ENCODE measurements around the gene GSTO2.
A peak's percentile ranks its signal among the peaks of the same experiment; 100 is the strongest.

Gene GSTO2

GRCh38 chr10:104350127-104350635 lies 81.2 kb downstream of the GSTO2 start:
- peaks cover 4% of the 10 kb centered on the region; the same call in 1 of the 2 replicates for H3K4me1 ChIP-seq (ENCODE audit: control insufficient read depth, insufficient read depth, low read length)
- CTCF ChIA-PET = interaction anchor here (0.5 to 13.7 kb wide), 26 partner anchors 9 to 439 kb away, joined by 3 to 289 read pairs (median 6); partner anchors contain the start of gene ITPRIP

More at GRCh38 chr10:104350127-104350635, 81.2 kb downstream of the GSTO2 start:
- Histone ChIP-seq H3K4me3 (ENCODE audit: low read depth, low read length) (no peak overlapping the region), H3K9me3 (ENCODE audit: control insufficient read depth, insufficient read depth, low read depth, low read length) (no peaks in the 10 kb centered on the region), H3K27ac (ENCODE audit: extremely low read depth, low read depth, low read length) (no peak overlapping the region), H3K36me3 (ENCODE audit: control insufficient read depth in 2 of 2, insufficient read depth in 1 of 2, low read length in 2 of 2) (no peaks in the 10 kb centered on the region)
- POLR2A ChIA-PET = interaction anchor here (1.2 kb wide), 1 partner anchor 12 kb away, joined by 3 read pairs; the partner anchor contains the start of gene ITPRIP
- TF ChIP-seq ZNF449 (tag by site-specific recombination; IDR thresholded peaks at IDR 0.05) (0 out of 2 replicates have a peak, but pooled peaks have one; percentile 14), ZBTB20 (tag by site-specific recombination; IDR thresholded peaks at IDR 0.05) (0 out of 2 replicates have a peak, but pooled peaks have one; percentile 1), KLF9 (tag by site-specific recombination; IDR thresholded peaks at IDR 0.05; ENCODE audit: low read depth) (peak; percentile 40; the same call in 1 of the 2 replicates), ZNF664 (tag by site-specific recombination; IDR thresholded peaks at IDR 0.05) (peak; percentile 100), KLF10 (tag by site-specific recombination; IDR thresholded peaks at IDR 0.05) (peak; percentile 53; the same call in 1 of the 2 replicates), ZNF654 (tag by site-specific recombination; IDR thresholded peaks at IDR 0.05; ENCODE audit: low read depth) (peak; percentile 97), INSM2 (tag by site-specific recombination; IDR thresholded peaks at IDR 0.05) (0 out of 2 replicates have a peak, but pooled peaks have one; percentile 12), CTCF (tag by site-specific recombination; IDR thresholded peaks at IDR 0.05) (peak; percentile 71), ZNF510 (tag by site-specific recombination; IDR thresholded peaks at IDR 0.05; ENCODE audit: insufficient replicate concordance) (no peak), YY2 (tag by site-specific recombination; IDR thresholded peaks at IDR 0.05) (no peak), ZNF660 (tag by site-specific recombination; IDR thresholded peaks at IDR 0.05) (peak; percentile 75), PRDM2 (tag by site-specific recombination; IDR thresholded peaks at IDR 0.05; ENCODE audit: borderline replicate concordance) (no peak), ZNF2 (tag by site-specific recombination; IDR thresholded peaks at IDR 0.05) (peak; percentile 31; the same call in 1 of the 2 replicates), ZNF302 (tag by site-specific recombination; IDR thresholded peaks at IDR 0.05; ENCODE audit: low read depth) (no peak), ZNF366 (tag by site-specific recombination; conservative IDR thresholded peaks at IDR 0.05) (peak; percentile 67), ZNF580 (tag by site-specific recombination; IDR thresholded peaks at IDR 0.05) (no peak)
